Activated naive CD4-positive, alpha-beta T cell treated with Interleukin-2 at 50 U/mL for 16 hours (primary cell): Measurements from ENCODE around the gene RNF182.
"Not testable (repeated sequence)": the region's sequence is repeated elsewhere in the genome, so short reads cannot be mapped to it uniquely, and the experiment has no call there.

Experiments used
- DNase-seq: peaks from one replicate; pipeline ENCODE4 v3.0.0-alpha.2; 2020

RNF182 gene

GRCh38 chr6:14004258-14004657 is 79.5 kb downstream of the RNF182 start:
- no peak for DNase-seq

- no peak for DNase-seq
These were observed 84.1 kb downstream of the RNF182 start for GRCh38 chr6:14008809-14009208.

- no peak for DNase-seq
These were observed 84.7 kb downstream of the RNF182 start for GRCh38 chr6:14009431-14009830.

- DNase-seq: no peak
These were observed 85.5 kb downstream of the RNF182 start for GRCh38 chr6:14010275-14010674.

- DNase-seq: no peak
These were observed 87.7 kb downstream of the RNF182 start for GRCh38 chr6:14012313-14013030.

GRCh38 chr6:14015964-14016363 is 91.2 kb downstream of the RNF182 start:
- DNase-seq: no peak

- no peak for DNase-seq
These were observed 91.7 kb downstream of the RNF182 start for GRCh38 chr6:14016432-14016831.

GRCh38 chr6:14016935-14017625 is 92.3 kb downstream of the RNF182 start:
- no peak for DNase-seq

GRCh38 chr6:14017626-14018475 is 93.1 kb downstream of the RNF182 start:
- no peak for DNase-seq

GRCh38 chr6:14018559-14018958 is 93.8 kb downstream of the RNF182 start:
- not testable (repeated sequence) for DNase-seq

GRCh38 chr6:14020551-14020950 is 95.8 kb downstream of the RNF182 start:
- no peak for DNase-seq

GRCh38 chr6:14021449-14021848 is 96.7 kb downstream of the RNF182 start:
- DNase-seq: no peak

- DNase-seq: no peak
These were observed 97.9 kb downstream of the RNF182 start for GRCh38 chr6:14022673-14023072.

GRCh38 chr6:14023855-14024254 is 99.1 kb downstream of the RNF182 start:
- no peak for DNase-seq

GRCh38 chr6:14025160-14025559 is 100.4 kb downstream of the RNF182 start:
- DNase-seq: no peak

GRCh38 chr6:14026831-14027539 is 102.2 kb downstream of the RNF182 start:
- DNase-seq: no peak

GRCh38 chr6:14028631-14029030 is 103.9 kb downstream of the RNF182 start:
- DNase-seq: no peak

- no peak for DNase-seq
These were observed 104.9 kb downstream of the RNF182 start for GRCh38 chr6:14029605-14030004.
